GM23338 (cell line): Measurements from ENCODE around the gene RHBDD1. TPM values are rescaled to one million over a fixed set of nuclear protein-coding genes. Genes with fewer than 3 reads are reported as not detected.

Experiments used
- ATAC-seq: fragments of 200-7000 bp; cut with Tn5 transposase; 3 replicates; pipeline ENCODE4 v1.9.1; 2020
- DNase-seq: peaks from one replicate; pipeline ENCODE4 v3.0.0-alpha.2; 2015; ENCODE audit warnings: low spot score
- H2AFZ ChIP-seq: fragments of 200-600 bp; sonication (generic); 2 replicates; pipeline ENCODE4 v1.8.0; 2016; ENCODE audit warnings: antibody characterized with exemption, mild to moderate bottlenecking, moderate library complexity
- H3F3A ChIP-seq: fragments of 200-600 bp; sonication (generic); replicated peaks from 2 replicates; pipeline ENCODE4 v1.8.0; 2017; ENCODE audit warnings: antibody characterized with exemption, mixed run types, low read depth
- H3K27ac ChIP-seq: fragments of 200-600 bp; sonication (generic); 2 replicates; pipeline ENCODE4 v1.6.1; 2016; ENCODE audit warnings: low read depth
- H3K27me3 ChIP-seq: fragments of 200-600 bp; sonication (generic); 2 replicates; pipeline ENCODE4 v1.8.0; 2016; ENCODE audit warnings: mild to moderate bottlenecking, mixed run types, moderate library complexity; ENCODE audit not compliant: insufficient read depth
- H3K36me3 ChIP-seq: fragments of 200-600 bp; sonication (generic); 2 replicates; pipeline ENCODE4 v1.8.0; 2016; ENCODE audit warnings: mild to moderate bottlenecking; ENCODE audit not compliant: insufficient read depth
- H3K4me1 ChIP-seq: fragments of 200-600 bp; sonication (generic); 2 replicates; pipeline ENCODE4 v1.8.0; 2016; ENCODE audit warnings: mild to moderate bottlenecking, moderate library complexity; ENCODE audit not compliant: insufficient read depth
- H3K4me2 ChIP-seq: fragments of 200-600 bp; sonication (generic); 2 replicates; pipeline ENCODE4 v1.7.1; 2017; ENCODE audit warnings: mixed run types
- H3K4me3 ChIP-seq: fragments of 200-600 bp; sonication (generic); 2 replicates; pipeline ENCODE4 v1.6.1; 2016; ENCODE audit warnings: mixed run types
- H3K79me2 ChIP-seq: fragments of 200-600 bp; sonication (generic); replicated peaks from 2 replicates; pipeline ENCODE4 v1.8.0; 2017; ENCODE audit warnings: mild to moderate bottlenecking; ENCODE audit not compliant: insufficient read depth
- H3K9me2 ChIP-seq: fragments of 200-600 bp; sonication (generic); 2 replicates; pipeline ENCODE4 v1.8.0; 2017; ENCODE audit not compliant: insufficient read depth
- H4K20me1 ChIP-seq: fragments of 200-600 bp; sonication (generic); replicated peaks from 2 replicates; pipeline ENCODE4 v1.8.0; 2017; ENCODE audit warnings: mild to moderate bottlenecking; ENCODE audit not compliant: insufficient read depth
- H3K27ac Mint-ChIP-seq: 2 replicates; pipeline ENCODE4 v1.8.0; 2020; ENCODE audit warnings: inconsistent platforms, mild to moderate bottlenecking, moderate library complexity, mixed read lengths
- H3K27me3 Mint-ChIP-seq: 3 replicates; pipeline ENCODE4 v1.8.0; 2022; ENCODE audit warnings: low read depth, mild to moderate bottlenecking, moderate library complexity, mixed read lengths, inconsistent platforms; ENCODE audit not compliant: insufficient read depth, poor library complexity
- H3K36me3 Mint-ChIP-seq: 3 replicates; pipeline ENCODE4 v1.8.0; 2021; ENCODE audit warnings: low read depth, mild to moderate bottlenecking, inconsistent platforms, moderate library complexity, mixed read lengths
- H3K4me1 Mint-ChIP-seq: 3 replicates; pipeline ENCODE4 v1.8.0; 2020; ENCODE audit warnings: mild to moderate bottlenecking, inconsistent platforms, mixed read lengths
- H3K4me3 Mint-ChIP-seq: 3 replicates; pipeline ENCODE4 v1.8.0; 2021; ENCODE audit warnings: moderate library complexity, mild to moderate bottlenecking, inconsistent platforms, mixed read lengths
- H3K9me3 Mint-ChIP-seq: 3 replicates; pipeline ENCODE4 v1.8.0; 2020; ENCODE audit warnings: moderate library complexity, mild to moderate bottlenecking, inconsistent platforms, mixed read lengths
- CREB1 ChIP-seq: fragments of 250-450 bp; sonication (Bioruptor Pico); IDR thresholded peaks from 2 replicates; pipeline ENCODE4 v1.5.0; 2020; ENCODE audit warnings: low read depth, mild to moderate bottlenecking, moderate library complexity
- CTCF ChIP-seq, 2 experiments: fragments of 200-600 bp in 1 of 2; sonication (generic) in 1 of 2; conservative IDR thresholded peaks; 2 replicates each; pipeline versions ENCODE4 v1.5.1 to v1.6.1; 2016 to 2017; ENCODE audit warnings: antibody characterized with exemption in 2 of 2, low read depth in 2 of 2, mild to moderate bottlenecking in 2 of 2, moderate library complexity in 1 of 2
- ETS1 ChIP-seq: IDR thresholded peaks from 2 replicates; pipeline ENCODE4 v1.6.1; 2016; ENCODE audit warnings: antibody characterized with exemption
- EZH2 ChIP-seq: fragments of 200-600 bp; sonication (generic); IDR thresholded peaks from one replicate; pipeline ENCODE4 v1.8.0; 2017; ENCODE audit warnings: antibody characterized with exemption, mild to moderate bottlenecking, low read depth; ENCODE audit not compliant: unreplicated experiment
- EZH2phosphoT487 ChIP-seq: fragments of 200-600 bp; sonication (generic); IDR thresholded peaks from one replicate; pipeline ENCODE4 v1.8.1; 2018; ENCODE audit warnings: antibody characterized with exemption; ENCODE audit not compliant: unreplicated experiment
- JUNB ChIP-seq: IDR thresholded peaks from one replicate; pipeline ENCODE4 v1.6.1; 2016; ENCODE audit warnings: antibody characterized with exemption; ENCODE audit not compliant: unreplicated experiment
- NANOG ChIP-seq: IDR thresholded peaks from 2 replicates; pipeline ENCODE4 v1.6.1; 2016; ENCODE audit warnings: antibody characterized with exemption, borderline replicate concordance
- POLR2AphosphoS5 ChIP-seq: IDR thresholded peaks from 2 replicates; pipeline ENCODE4 v1.6.1; 2016; ENCODE audit warnings: antibody characterized with exemption, low read depth
- REST ChIP-seq: IDR thresholded peaks from one replicate; pipeline ENCODE4 v1.6.1; 2018; ENCODE audit warnings: antibody characterized with exemption; ENCODE audit not compliant: unreplicated experiment
- STAT1 ChIP-seq: IDR thresholded peaks from one replicate; pipeline ENCODE4 v1.6.1; 2016; ENCODE audit warnings: antibody characterized with exemption; ENCODE audit not compliant: unreplicated experiment
- ZNF331 ChIP-seq: fragments of 250-450 bp; sonication (Bioruptor Pico); IDR thresholded peaks from 2 replicates; pipeline ENCODE4 v1.5.0; 2020; ENCODE audit warnings: low read depth, mild to moderate bottlenecking, moderate library complexity
- ZNF462 ChIP-seq: fragments of 250-450 bp; sonication (Bioruptor Pico); IDR thresholded peaks from 2 replicates; pipeline ENCODE4 v1.5.0; 2020; ENCODE audit warnings: mild to moderate bottlenecking, moderate library complexity
- polyA plus RNA-seq: library from polyadenylated mRNA; unstranded; fragments of >200 nt; fragmentation: Nextera tagmentation; extraction: Ambion mirVana; gene quantifications from 2 replicates; pipeline ENCODE4 v1.2.1, GENCODE V29; 2016
- total RNA-seq: library from RNA; depleted of rRNA; stranded (reverse); fragments of >200 nt; shearing (Covaris generic); gene quantifications from 2 replicates; pipeline ENCODE4 v1.2.3, GENCODE V29; 2014

Gene RHBDD1
- total and polyA plus RNA-seq, 2 experiments from 2014 or later = 7.3 to 13.0 TPM

GRCh38 chr2:226979004-226979403, 143.2 kb downstream of the RHBDD1 start:
- peaks cover 15% of the 10 kb centered on the region for H3K4me1 Mint-ChIP-seq
- TF ChIP-seq REST (no peak), EZH2phosphoT487 (no peak), POLR2AphosphoS5 (no peak), ETS1 (no peak), EZH2 (no peak), NANOG (no peak), ZNF331 (CRISPR knock-in tag) (no peak), ZNF462 (CRISPR knock-in tag) (0 out of 2 replicates have a peak, but pooled peaks have one; percentile 44), CREB1 (CRISPR knock-in tag) (no peak), CTCF (conservative IDR thresholded peaks at IDR 0.05; ENCODE audit: low read depth in 2 of 2) (peak in 1 of 2 experiments; percentile 35; a peak in 2 of 4 replicates), STAT1 (no peak), JUNB (no peak)
- H3K36me3 ChIP-seq = no peaks in the 10 kb centered on the region
- no peak overlapping the region for H2AFZ ChIP-seq
- peak; percentile 55 for ATAC-seq
- H3K27ac ChIP-seq = no peak overlapping the region
- no peaks in the 10 kb centered on the region for H3K27me3 ChIP-seq
- no peaks in the 10 kb centered on the region for H3F3A ChIP-seq
- H3K27ac Mint-ChIP-seq = 0 out of 2 replicates have a peak overlapping the region, but pooled peaks have one; percentile 76
- no peaks in the 10 kb centered on the region for H3K27me3 Mint-ChIP-seq
- H3K4me1 ChIP-seq = peaks cover 15% of the 10 kb centered on the region; the same call in 1 of the 2 replicates
- DNase-seq = peak; percentile 25
- no peaks in the 10 kb centered on the region for H3K79me2 ChIP-seq
- no peaks in the 10 kb centered on the region; the same call in 1 of the 2 replicates for H4K20me1 ChIP-seq
- H3K4me3 ChIP-seq = no peak overlapping the region
- no peak overlapping the region for H3K4me2 ChIP-seq
- no peaks in the 10 kb centered on the region for H3K36me3 Mint-ChIP-seq
- H3K4me3 Mint-ChIP-seq = no peak overlapping the region
- H3K9me3 Mint-ChIP-seq = no peaks in the 10 kb centered on the region; the same call in 2 of the 3 replicates
- no peaks in the 10 kb centered on the region; the same call in 1 of the 2 replicates for H3K9me2 ChIP-seq
